Measurements from ENCODE around the gene ZNF142.

DNA sequence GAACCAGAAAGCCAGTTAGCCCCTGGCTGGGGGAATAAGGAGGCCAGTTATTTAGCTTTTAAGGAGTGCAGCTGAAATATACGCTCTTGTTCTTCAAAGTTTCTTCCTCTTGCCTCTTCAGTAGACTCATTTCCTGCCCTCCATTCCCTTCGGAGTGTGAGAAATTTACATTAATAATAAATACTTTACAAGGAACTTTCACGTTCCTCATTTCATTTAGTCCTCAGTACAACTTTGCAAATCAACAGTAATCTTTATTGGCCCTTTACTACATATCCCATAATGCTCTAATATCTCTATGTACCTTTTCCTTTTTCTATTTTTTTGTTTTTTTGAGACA is 36.1 kb downstream of the ZNF142 start:
- TF ChIP-seq, protein P1, sequence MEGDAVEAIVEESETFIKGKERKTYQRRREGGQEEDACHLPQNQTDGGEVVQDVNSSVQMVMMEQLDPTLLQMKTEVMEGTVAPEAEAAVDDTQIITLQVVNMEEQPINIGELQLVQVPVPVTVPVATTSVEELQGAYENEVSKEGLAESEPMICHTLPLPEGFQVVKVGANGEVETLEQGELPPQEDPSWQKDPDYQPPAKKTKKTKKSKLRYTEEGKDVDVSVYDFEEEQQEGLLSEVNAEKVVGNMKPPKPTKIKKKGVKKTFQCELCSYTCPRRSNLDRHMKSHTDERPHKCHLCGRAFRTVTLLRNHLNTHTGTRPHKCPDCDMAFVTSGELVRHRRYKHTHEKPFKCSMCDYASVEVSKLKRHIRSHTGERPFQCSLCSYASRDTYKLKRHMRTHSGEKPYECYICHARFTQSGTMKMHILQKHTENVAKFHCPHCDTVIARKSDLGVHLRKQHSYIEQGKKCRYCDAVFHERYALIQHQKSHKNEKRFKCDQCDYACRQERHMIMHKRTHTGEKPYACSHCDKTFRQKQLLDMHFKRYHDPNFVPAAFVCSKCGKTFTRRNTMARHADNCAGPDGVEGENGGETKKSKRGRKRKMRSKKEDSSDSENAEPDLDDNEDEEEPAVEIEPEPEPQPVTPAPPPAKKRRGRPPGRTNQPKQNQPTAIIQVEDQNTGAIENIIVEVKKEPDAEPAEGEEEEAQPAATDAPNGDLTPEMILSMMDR (conservative IDR thresholded peaks at IDR 0.05; ENCODE audit: low read length) = no peak
- no peak for TF ChIP-seq EZH2phosphoT487 (IDR thresholded peaks at IDR 0.05; ENCODE audit: borderline replicate concordance, low read depth, low read length)
